WTC11 (cell line): ENCODE data around the gene IGSF5. TPM values are rescaled to one million over a fixed set of nuclear protein-coding genes. Genes with fewer than 3 reads are reported as not detected.

ENCODE experiments used
- ATAC-seq: fragments of 200-7000 bp; cut with Tn5 transposase; 2 replicates; pipeline ENCODE4 v1.10.0; 2021; ENCODE audit warnings: mild to moderate bottlenecking, moderate library complexity
- CTCF ChIA-PET: fragments of 300-600 bp; sonication (Branson Sonifier 250); formaldehyde crosslinking; loops from one replicate; lab custom pipeline; 2021; ENCODE audit warnings: antibody characterized with exemption; lab: Charles Lee
- POLR2A ChIA-PET: fragments of 350-600 bp; sonication (Branson Sonifier 250); formaldehyde crosslinking; loops from one replicate; lab custom pipeline; 2021; ENCODE audit warnings: antibody characterized with exemption; lab: Charles Lee
- DNase-seq: peaks from one replicate; pipeline ENCODE4 v3.0.0; 2021; ENCODE audit warnings: low spot score
- H3K27ac Mint-ChIP-seq: 2 replicates; pipeline ENCODE4 v1.8.0; 2021; ENCODE audit warnings: mixed read lengths
- H3K27me3 Mint-ChIP-seq: 2 replicates; pipeline ENCODE4 v1.8.0; 2021; ENCODE audit warnings: low read depth, mild to moderate bottlenecking, moderate library complexity, mixed read lengths
- H3K36me3 Mint-ChIP-seq: 2 replicates; pipeline ENCODE4 v1.8.0; 2021; ENCODE audit warnings: mixed read lengths
- H3K4me1 Mint-ChIP-seq: 2 replicates; pipeline ENCODE4 v1.8.0; 2022; ENCODE audit warnings: mixed read lengths
- H3K4me3 Mint-ChIP-seq: 2 replicates; pipeline ENCODE4 v1.8.0; 2021; ENCODE audit warnings: mild to moderate bottlenecking, moderate library complexity, mixed read lengths
- H3K9me3 Mint-ChIP-seq: 2 replicates; pipeline ENCODE4 v1.8.0; 2021; ENCODE audit warnings: mixed read lengths
- ATF1 ChIP-seq: sonication (generic); formaldehyde crosslinking; IDR thresholded peaks from 2 replicates; pipeline ENCODE4 v1.8.1; 2023; ENCODE audit warnings: mild to moderate bottlenecking, moderate library complexity, missing genetic modification reagents
- CBFB ChIP-seq: sonication (generic); formaldehyde crosslinking; IDR thresholded peaks from 2 replicates; pipeline ENCODE4 v1.8.1; 2022; ENCODE audit warnings: mild to moderate bottlenecking, low read depth, missing genetic modification reagents
- NFYB ChIP-seq: sonication (generic); formaldehyde crosslinking; conservative IDR thresholded peaks from 2 replicates; pipeline ENCODE4 v1.8.0; 2022; ENCODE audit warnings: low read depth, missing genetic modification reagents
- NR3C1 ChIP-seq: sonication (generic); formaldehyde crosslinking; conservative IDR thresholded peaks from 2 replicates; pipeline ENCODE4 v1.8.1; 2023; ENCODE audit warnings: low read depth, mild to moderate bottlenecking, missing genetic modification reagents
- RORB ChIP-seq: fragments of 250-450 bp; sonication (Bioruptor Pico); IDR thresholded peaks from 2 replicates; pipeline ENCODE4 v1.9.0; 2021; ENCODE audit warnings: mild to moderate bottlenecking
- SMAD4 ChIP-seq: sonication (generic); formaldehyde crosslinking; IDR thresholded peaks from 2 replicates; pipeline ENCODE4 v1.8.0; 2022; ENCODE audit warnings: mild to moderate bottlenecking, missing genetic modification reagents
- SP1 ChIP-seq: sonication (generic); formaldehyde crosslinking; conservative IDR thresholded peaks from 2 replicates; pipeline ENCODE4 v1.8.1; 2022; ENCODE audit warnings: missing genetic modification reagents
- TCF7 ChIP-seq: sonication (generic); formaldehyde crosslinking; IDR thresholded peaks from 2 replicates; pipeline ENCODE4 v1.8.0; 2022; ENCODE audit warnings: mild to moderate bottlenecking, low read depth, missing genetic modification reagents, moderate library complexity
- TP53 ChIP-seq: sonication (generic); formaldehyde crosslinking; IDR thresholded peaks from 2 replicates; pipeline ENCODE4 v1.8.1; 2023; ENCODE audit warnings: mild to moderate bottlenecking, missing genetic modification reagents
- ZBTB21 ChIP-seq: sonication (generic); formaldehyde crosslinking; IDR thresholded peaks from 2 replicates; pipeline ENCODE4 v1.8.1; 2023; ENCODE audit warnings: mild to moderate bottlenecking, missing genetic modification reagents, borderline replicate concordance
- ZNF121 ChIP-seq: sonication (generic); formaldehyde crosslinking; IDR thresholded peaks from 2 replicates; pipeline ENCODE4 v1.8.0; 2023; ENCODE audit warnings: missing genetic modification reagents
- ZNF219 ChIP-seq: sonication (generic); formaldehyde crosslinking; IDR thresholded peaks from 2 replicates; pipeline ENCODE4 v1.8.0; 2023; ENCODE audit warnings: missing genetic modification reagents, mild to moderate bottlenecking, borderline replicate concordance
- ZNF232 ChIP-seq: sonication (generic); formaldehyde crosslinking; IDR thresholded peaks from 2 replicates; pipeline ENCODE4 v1.8.0; 2022; ENCODE audit warnings: mild to moderate bottlenecking, missing genetic modification reagents
- total RNA-seq: library from RNA; stranded (reverse); gene quantifications from 3 replicates; pipeline ENCODE4 v1.2.3, GENCODE V29; 2021
- TF ChIP-seq, protein P1 (sequence below): sonication (generic); formaldehyde crosslinking; IDR thresholded peaks from 2 replicates; pipeline ENCODE4 v1.8.0; 2023; ENCODE audit warnings: missing genetic modification reagents, mild to moderate bottlenecking, borderline replicate concordance
- TF ChIP-seq, protein P2 (sequence below): sonication (generic); formaldehyde crosslinking; IDR thresholded peaks from 2 replicates; pipeline ENCODE4 v1.8.0; 2022; ENCODE audit warnings: mild to moderate bottlenecking, missing genetic modification reagents
- TF ChIP-seq, protein P3 (sequence below): sonication (generic); formaldehyde crosslinking; IDR thresholded peaks from 2 replicates; pipeline ENCODE4 v1.8.0; 2022; ENCODE audit warnings: mild to moderate bottlenecking, missing genetic modification reagents
- TF ChIP-seq, protein P4 (sequence below): sonication (generic); formaldehyde crosslinking; IDR thresholded peaks from 2 replicates; pipeline ENCODE4 v1.8.0; 2023; ENCODE audit warnings: missing genetic modification reagents
- TF ChIP-seq, protein P5 (sequence below): fragments of 250-450 bp; sonication (Bioruptor Pico); conservative IDR thresholded peaks from 2 replicates; pipeline ENCODE4 v1.9.0; 2021; ENCODE audit warnings: mild to moderate bottlenecking
- TF ChIP-seq, protein P6 (sequence below): sonication (generic); formaldehyde crosslinking; IDR thresholded peaks from 2 replicates; pipeline ENCODE4 v1.8.1; 2022; ENCODE audit warnings: missing genetic modification reagents, borderline replicate concordance
- TF ChIP-seq, protein P7 (sequence below): sonication (generic); formaldehyde crosslinking; IDR thresholded peaks from 2 replicates; pipeline ENCODE4 v1.8.1; 2023; ENCODE audit warnings: mild to moderate bottlenecking, missing genetic modification reagents, moderate library complexity
- TF ChIP-seq, protein P8 (sequence below): fragments of 250-450 bp; sonication (Bioruptor Pico); IDR thresholded peaks from 2 replicates; pipeline ENCODE4 v1.9.0; 2021; ENCODE audit warnings: moderate library complexity, mild to moderate bottlenecking, inconsistent platforms, borderline replicate concordance

Gene IGSF5
- total RNA-seq, 1 experiment from 2014 or later: 3.6 TPM

DNA sequence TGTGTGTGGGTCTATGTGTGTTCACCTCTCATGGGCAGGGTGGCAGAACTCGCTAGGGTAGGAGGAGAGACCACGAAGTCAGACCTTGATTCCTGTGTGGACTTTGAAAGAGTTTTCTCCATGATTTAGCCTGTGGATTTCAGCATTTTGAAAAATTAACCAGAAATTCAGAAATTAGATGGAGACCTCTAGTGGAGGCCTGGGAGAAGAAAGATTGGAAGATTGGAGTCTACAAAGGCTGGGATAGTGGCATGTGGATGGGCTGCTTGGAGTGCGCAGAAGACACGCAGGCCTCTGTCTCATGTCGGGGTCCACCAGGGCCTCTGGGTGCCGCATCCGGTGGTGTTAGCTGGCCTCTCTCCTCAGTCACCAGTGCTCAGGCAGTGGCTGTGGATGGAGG, 18.9 kb upstream of the IGSF5 start:
- Mint-ChIP-seq H3K27ac (0 out of 2 replicates have a peak overlapping the region, but pooled peaks have one; percentile 55), H3K27me3 (no peaks in the 10 kb centered on the region), H3K36me3 (peaks cover 62% of the 10 kb centered on the region), H3K4me1 (peaks cover 10% of the 10 kb centered on the region), H3K4me3 (no peak overlapping the region), H3K9me3 (peaks cover 29% of the 10 kb centered on the region)
- TF ChIP-seq NFYB (CRISPR knock-in tag) (no peak), ZNF121 (no peak), NR3C1 (CRISPR knock-in tag) (no peak)
- TF ChIP-seq, protein P1, sequence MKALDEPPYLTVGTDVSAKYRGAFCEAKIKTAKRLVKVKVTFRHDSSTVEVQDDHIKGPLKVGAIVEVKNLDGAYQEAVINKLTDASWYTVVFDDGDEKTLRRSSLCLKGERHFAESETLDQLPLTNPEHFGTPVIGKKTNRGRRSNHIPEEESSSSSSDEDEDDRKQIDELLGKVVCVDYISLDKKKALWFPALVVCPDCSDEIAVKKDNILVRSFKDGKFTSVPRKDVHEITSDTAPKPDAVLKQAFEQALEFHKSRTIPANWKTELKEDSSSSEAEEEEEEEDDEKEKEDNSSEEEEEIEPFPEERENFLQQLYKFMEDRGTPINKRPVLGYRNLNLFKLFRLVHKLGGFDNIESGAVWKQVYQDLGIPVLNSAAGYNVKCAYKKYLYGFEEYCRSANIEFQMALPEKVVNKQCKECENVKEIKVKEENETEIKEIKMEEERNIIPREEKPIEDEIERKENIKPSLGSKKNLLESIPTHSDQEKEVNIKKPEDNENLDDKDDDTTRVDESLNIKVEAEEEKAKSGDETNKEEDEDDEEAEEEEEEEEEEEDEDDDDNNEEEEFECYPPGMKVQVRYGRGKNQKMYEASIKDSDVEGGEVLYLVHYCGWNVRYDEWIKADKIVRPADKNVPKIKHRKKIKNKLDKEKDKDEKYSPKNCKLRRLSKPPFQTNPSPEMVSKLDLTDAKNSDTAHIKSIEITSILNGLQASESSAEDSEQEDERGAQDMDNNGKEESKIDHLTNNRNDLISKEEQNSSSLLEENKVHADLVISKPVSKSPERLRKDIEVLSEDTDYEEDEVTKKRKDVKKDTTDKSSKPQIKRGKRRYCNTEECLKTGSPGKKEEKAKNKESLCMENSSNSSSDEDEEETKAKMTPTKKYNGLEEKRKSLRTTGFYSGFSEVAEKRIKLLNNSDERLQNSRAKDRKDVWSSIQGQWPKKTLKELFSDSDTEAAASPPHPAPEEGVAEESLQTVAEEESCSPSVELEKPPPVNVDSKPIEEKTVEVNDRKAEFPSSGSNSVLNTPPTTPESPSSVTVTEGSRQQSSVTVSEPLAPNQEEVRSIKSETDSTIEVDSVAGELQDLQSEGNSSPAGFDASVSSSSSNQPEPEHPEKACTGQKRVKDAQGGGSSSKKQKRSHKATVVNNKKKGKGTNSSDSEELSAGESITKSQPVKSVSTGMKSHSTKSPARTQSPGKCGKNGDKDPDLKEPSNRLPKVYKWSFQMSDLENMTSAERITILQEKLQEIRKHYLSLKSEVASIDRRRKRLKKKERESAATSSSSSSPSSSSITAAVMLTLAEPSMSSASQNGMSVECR (CRISPR knock-in tag): no peak
- TF ChIP-seq, protein P2, sequence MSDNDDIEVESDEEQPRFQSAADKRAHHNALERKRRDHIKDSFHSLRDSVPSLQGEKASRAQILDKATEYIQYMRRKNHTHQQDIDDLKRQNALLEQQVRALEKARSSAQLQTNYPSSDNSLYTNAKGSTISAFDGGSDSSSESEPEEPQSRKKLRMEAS (CRISPR knock-in tag): no peak
- TF ChIP-seq, protein P3, sequence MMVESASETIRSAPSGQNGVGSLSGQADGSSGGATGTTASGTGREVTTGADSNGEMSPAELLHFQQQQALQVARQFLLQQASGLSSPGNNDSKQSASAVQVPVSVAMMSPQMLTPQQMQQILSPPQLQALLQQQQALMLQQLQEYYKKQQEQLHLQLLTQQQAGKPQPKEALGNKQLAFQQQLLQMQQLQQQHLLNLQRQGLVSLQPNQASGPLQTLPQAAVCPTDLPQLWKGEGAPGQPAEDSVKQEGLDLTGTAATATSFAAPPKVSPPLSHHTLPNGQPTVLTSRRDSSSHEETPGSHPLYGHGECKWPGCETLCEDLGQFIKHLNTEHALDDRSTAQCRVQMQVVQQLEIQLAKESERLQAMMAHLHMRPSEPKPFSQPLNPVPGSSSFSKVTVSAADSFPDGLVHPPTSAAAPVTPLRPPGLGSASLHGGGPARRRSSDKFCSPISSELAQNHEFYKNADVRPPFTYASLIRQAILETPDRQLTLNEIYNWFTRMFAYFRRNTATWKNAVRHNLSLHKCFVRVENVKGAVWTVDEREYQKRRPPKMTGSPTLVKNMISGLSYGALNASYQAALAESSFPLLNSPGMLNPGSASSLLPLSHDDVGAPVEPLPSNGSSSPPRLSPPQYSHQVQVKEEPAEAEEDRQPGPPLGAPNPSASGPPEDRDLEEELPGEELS (CRISPR knock-in tag): no peak
- CTCF ChIA-PET: no interaction called here
- POLR2A ChIA-PET: no interaction called here
- DNase-seq (no peak), ATAC-seq (peak; percentile 52)

DNA sequence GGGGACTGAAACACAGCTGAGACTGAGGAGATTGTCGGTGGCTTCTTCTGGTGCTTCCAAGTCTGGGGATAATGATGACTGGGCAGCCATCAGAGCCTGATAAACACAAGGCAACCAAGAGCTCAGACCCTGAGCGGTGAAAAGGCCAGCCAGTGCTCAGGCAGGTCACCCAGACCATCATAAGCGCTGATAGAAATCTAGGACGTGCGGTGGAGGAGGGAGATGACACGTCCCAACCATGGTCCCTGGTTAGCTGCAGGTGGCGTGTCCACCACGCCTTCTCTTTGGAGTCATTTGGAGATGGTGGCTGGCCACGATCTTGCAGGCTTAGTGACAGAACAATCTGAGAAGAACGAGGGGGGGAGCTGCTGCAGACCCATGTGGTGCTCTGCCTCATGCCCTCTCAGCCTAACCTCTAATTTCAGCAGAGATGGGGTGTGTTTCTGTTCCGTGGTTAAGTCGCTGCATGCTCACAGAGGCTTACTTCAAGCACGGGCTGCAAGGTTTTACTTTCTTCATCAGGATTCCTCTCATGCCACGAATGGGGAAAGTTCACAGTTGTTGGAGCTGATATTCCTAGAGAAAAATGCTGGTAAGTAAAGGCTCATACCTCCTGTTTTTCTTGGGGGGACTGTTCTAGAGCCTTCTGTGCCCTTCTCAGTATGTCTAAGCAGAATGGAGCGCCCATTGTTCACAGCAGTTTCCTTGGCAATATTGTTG, 17.4 kb upstream of the IGSF5 start:
- ATAC-seq: no peak
- H3K27ac Mint-ChIP-seq: no peak overlapping the region
- POLR2A ChIA-PET: no interaction called here
- no peaks in the 10 kb centered on the region for H3K27me3 Mint-ChIP-seq
- H3K36me3 Mint-ChIP-seq: peaks cover 62% of the 10 kb centered on the region
- H3K9me3 Mint-ChIP-seq: peaks cover 25% of the 10 kb centered on the region
- TF ChIP-seq ZNF232 (CRISPR knock-in tag) (no peak), TCF7 (CRISPR knock-in tag) (no peak), NFYB (CRISPR knock-in tag) (no peak), ATF1 (CRISPR knock-in tag) (no peak), SMAD4 (CRISPR knock-in tag) (no peak), CBFB (no peak), SP1 (CRISPR knock-in tag) (no peak), ZNF219 (CRISPR knock-in tag) (no peak), RORB (CRISPR knock-in tag) (no peak), ZBTB21 (CRISPR knock-in tag) (no peak), TP53 (CRISPR knock-in tag) (no peak)
- TF ChIP-seq, protein P4, sequence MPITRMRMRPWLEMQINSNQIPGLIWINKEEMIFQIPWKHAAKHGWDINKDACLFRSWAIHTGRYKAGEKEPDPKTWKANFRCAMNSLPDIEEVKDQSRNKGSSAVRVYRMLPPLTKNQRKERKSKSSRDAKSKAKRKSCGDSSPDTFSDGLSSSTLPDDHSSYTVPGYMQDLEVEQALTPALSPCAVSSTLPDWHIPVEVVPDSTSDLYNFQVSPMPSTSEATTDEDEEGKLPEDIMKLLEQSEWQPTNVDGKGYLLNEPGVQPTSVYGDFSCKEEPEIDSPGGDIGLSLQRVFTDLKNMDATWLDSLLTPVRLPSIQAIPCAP: no peak
- TF ChIP-seq, protein P5, sequence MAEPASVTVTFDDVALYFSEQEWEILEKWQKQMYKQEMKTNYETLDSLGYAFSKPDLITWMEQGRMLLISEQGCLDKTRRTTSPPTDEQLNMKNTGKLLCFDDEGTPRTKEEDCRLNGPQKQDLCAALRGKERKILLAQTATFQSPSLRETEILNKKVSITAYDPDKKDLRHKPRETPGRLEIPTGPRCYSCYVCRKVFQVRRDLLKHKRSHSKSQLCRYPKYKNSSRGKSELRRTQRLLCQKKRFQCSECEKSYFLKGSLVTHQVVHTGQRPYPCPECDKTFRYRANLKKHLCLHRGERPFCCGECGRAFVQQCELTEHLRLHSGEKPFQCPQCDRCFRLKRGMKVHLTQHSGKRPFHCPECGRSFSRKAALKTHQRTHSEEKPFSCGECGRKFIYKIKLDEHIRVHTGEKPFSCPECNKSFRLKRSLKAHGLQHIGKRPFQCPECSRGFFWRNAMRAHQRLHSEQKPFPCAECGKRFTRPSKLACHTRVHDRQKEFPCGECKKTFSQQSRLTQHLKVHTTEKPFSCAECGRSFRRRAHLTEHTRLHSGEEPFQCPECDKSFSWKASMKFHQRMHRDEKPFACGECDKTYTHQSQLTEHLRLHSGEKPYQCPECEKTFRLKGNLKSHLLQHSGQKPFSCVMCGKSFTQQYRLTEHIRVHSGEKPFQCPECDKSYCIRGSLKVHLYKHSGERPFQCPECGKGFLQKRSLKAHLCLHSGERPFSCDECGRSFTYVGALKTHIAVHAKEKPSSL (CRISPR knock-in tag): no peak
- TF ChIP-seq, protein P6, sequence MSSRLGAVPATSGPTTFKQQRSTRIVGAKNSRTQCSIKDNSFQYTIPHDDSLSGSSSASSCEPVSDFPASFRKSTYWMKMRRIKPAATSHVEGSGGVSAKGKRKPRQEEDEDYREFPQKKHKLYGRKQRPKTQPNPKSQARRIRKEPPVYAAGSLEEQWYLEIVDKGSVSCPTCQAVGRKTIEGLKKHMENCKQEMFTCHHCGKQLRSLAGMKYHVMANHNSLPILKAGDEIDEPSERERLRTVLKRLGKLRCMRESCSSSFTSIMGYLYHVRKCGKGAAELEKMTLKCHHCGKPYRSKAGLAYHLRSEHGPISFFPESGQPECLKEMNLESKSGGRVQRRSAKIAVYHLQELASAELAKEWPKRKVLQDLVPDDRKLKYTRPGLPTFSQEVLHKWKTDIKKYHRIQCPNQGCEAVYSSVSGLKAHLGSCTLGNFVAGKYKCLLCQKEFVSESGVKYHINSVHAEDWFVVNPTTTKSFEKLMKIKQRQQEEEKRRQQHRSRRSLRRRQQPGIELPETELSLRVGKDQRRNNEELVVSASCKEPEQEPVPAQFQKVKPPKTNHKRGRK: no peak
- TF ChIP-seq, protein P7, sequence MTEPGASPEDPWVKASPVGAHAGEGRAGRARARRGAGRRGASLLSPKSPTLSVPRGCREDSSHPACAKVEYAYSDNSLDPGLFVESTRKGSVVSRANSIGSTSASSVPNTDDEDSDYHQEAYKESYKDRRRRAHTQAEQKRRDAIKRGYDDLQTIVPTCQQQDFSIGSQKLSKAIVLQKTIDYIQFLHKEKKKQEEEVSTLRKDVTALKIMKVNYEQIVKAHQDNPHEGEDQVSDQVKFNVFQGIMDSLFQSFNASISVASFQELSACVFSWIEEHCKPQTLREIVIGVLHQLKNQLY (CRISPR knock-in tag): no peak
- TF ChIP-seq, protein P8, sequence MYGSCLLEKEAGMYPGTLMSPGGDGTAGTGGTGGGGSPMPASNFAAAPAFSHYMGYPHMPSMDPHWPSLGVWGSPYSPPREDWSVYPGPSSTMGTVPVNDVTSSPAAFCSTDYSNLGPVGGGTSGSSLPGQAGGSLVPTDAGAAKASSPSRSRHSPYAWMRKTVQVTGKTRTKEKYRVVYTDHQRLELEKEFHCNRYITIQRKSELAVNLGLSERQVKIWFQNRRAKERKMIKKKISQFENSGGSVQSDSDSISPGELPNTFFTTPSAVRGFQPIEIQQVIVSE (CRISPR knock-in tag): no peak
- TF ChIP-seq, all 79 proteins: peak for 0
- Mint-ChIP-seq H3K4me3 (no peak overlapping the region), H3K4me1 (peaks cover 10% of the 10 kb centered on the region)
- CTCF ChIA-PET: no interaction called here
- no peak for DNase-seq
